ENCODE data around the gene BABAM2. TPM values are rescaled to one million over a fixed set of nuclear protein-coding genes. Genes with fewer than 3 reads are reported as not detected.

Gene BABAM2
- total and polyA plus RNA-seq, 10 of the 15 experiments (the other 5 are each of a cell fraction or from before 2014, with no cell fraction given), result 30.7 to 59.9 (median 44.5) TPM

DNA sequence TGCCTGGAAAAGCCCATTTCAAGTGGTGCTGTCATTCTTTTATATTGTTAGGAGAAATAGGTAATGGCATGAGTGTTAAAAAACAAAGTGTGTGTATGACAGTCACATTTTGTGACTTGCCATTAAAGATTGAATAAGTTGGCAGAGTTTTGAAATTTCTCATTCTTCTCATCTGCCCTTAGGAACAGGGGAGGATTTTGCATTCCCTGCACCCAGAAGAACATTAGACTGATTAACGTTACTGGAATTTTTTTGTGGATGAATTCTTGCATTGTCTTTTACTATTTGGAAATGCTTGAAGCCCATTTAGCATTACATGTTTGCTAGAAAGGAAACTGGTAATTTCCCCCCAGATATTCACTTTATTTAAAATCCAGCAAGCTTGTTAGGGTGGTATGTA is 162.2 kb downstream of the BABAM2 start:
- ChIA-PET SMC1A (ENCODE audit: uncharacterized antibody, unreplicated experiment) (no interaction called here), CTCF (no interaction called here), POLR2A (no interaction called here), RAD21 (ENCODE audit: unreplicated experiment) (no interaction called here)
- H4K20me1 ChIP-seq (ENCODE audit: control insufficient read depth, insufficient read depth), result no peaks in the 10 kb centered on the region
- no peak for FAIRE-seq
- no peaks in the 10 kb centered on the region for H3K79me2 ChIP-seq (ENCODE audit: control insufficient read depth, insufficient read depth, low read length)
- H2AFZ ChIP-seq (ENCODE audit: control insufficient read depth, low read depth, low read length), result no peak overlapping the region
- intact Hi-C loops (cut with micrococcal nuclease; ENCODE audit: unreplicated experiment) (no loop called here), in situ Hi-C loops (cut with MboI) (no loop called here)
- no peak overlapping the region for H3K4me3 ChIP-seq
- H3K27me3 ChIP-seq (replicated peaks in 1 of 2; ENCODE audit: control insufficient read depth in 2 of 2, insufficient read depth in 2 of 2, low read length in 1 of 2), result no peaks in the 10 kb centered on the region
- TF ChIP-seq, protein P1, sequence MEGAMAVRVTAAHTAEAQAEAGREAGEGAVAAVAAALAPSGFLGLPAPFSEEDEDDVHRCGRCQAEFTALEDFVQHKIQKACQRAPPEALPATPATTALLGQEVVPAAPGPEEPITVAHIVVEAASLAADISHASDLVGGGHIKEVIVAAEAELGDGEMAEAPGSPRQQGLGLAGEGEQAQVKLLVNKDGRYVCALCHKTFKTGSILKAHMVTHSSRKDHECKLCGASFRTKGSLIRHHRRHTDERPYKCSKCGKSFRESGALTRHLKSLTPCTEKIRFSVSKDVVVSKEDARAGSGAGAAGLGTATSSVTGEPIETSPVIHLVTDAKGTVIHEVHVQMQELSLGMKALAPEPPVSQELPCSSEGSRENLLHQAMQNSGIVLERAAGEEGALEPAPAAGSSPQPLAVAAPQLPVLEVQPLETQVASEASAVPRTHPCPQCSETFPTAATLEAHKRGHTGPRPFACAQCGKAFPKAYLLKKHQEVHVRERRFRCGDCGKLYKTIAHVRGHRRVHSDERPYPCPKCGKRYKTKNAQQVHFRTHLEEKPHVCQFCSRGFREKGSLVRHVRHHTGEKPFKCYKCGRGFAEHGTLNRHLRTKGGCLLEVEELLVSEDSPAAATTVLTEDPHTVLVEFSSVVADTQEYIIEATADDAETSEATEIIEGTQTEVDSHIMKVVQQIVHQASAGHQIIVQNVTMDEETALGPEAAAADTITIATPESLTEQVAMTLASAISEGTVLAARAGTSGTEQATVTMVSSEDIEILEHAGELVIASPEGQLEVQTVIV (IDR thresholded peaks at IDR 0.05; ENCODE audit: borderline replicate concordance, partially characterized antibody), result no peak
- TF ChIP-seq, protein P2, sequence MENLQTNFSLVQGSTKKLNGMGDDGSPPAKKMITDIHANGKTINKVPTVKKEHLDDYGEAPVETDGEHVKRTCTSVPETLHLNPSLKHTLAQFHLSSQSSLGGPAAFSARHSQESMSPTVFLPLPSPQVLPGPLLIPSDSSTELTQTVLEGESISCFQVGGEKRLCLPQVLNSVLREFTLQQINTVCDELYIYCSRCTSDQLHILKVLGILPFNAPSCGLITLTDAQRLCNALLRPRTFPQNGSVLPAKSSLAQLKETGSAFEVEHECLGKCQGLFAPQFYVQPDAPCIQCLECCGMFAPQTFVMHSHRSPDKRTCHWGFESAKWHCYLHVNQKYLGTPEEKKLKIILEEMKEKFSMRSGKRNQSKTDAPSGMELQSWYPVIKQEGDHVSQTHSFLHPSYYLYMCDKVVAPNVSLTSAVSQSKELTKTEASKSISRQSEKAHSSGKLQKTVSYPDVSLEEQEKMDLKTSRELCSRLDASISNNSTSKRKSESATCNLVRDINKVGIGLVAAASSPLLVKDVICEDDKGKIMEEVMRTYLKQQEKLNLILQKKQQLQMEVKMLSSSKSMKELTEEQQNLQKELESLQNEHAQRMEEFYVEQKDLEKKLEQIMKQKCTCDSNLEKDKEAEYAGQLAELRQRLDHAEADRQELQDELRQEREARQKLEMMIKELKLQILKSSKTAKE (IDR thresholded peaks at IDR 0.05; ENCODE audit: low read depth, poor library complexity, severe bottlenecking), result no peak
- TF ChIP-seq FOXK2 (IDR thresholded peaks at IDR 0.05), result no peak
- TF ChIP-seq ASH2L (IDR thresholded peaks at IDR 0.05; ENCODE audit: borderline replicate concordance, low read depth), result no peak
- no peak for ATAC-seq
- no peak overlapping the region for H3K4me2 ChIP-seq (ENCODE audit: control insufficient read depth, insufficient read depth)
- H3K9ac ChIP-seq (ENCODE audit: control insufficient read depth, insufficient read depth, low read length), result no peak overlapping the region
- H3K9me3 ChIP-seq (replicated peaks; ENCODE audit: control insufficient read depth, insufficient read depth, low read length), result no peaks in the 10 kb centered on the region
- DNase-seq (ENCODE audit: low read depth, low spot score), result no peak
- no TSS peak for BruUV-seq (replicated peaks)
- no peaks in the 10 kb centered on the region for H3K4me1 ChIP-seq (ENCODE audit: control insufficient read depth, insufficient read depth, low read length)
- no peak overlapping the region for H3K27ac ChIP-seq (ENCODE audit: control insufficient read depth, insufficient read depth)
- 100% methylated on average over 1 of the region's 1 CpG for WGBS (ENCODE audit: insufficient coverage, insufficient replicate concordance, low lambda C conversion rate, missing lambda C conversion rate)
- H3K36me3 ChIP-seq (ENCODE audit: control insufficient read depth in 2 of 2, insufficient read depth in 2 of 2, low read length in 1 of 2), result no peaks in the 10 kb centered on the region
